ENCODE data around the gene LAMA5. TPM values are rescaled to one million over a fixed set of nuclear protein-coding genes. Genes with fewer than 3 reads are reported as not detected.

LAMA5 gene
- total and polyA plus RNA-seq, 9 donors = 4.7 to 115 (median 42.2) TPM

DNA sequence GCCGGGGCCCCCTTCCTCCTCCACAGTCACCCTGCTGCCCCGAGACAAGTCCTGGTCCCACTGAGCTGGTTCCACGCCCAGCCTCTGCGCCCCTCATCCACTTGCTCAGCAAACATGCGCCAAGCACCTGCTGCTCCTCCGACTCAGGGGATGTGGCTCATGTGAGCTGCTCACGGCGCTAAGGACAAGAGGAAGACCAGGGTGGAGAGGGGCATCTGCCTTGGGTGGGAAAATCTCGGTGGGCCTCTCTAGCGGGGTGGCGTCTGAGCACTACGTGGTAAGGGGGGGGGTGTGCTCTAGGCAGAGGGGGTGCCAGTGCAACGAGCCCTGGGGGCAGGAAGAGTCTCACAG lies 4.5 kb downstream of the LAMA5 start:
- no peak overlapping the region for H3K27ac ChIP-seq
- no peaks in the 10 kb centered on the region for H3K9me3 ChIP-seq
- H3K4me1 ChIP-seq (ENCODE audit: insufficient read depth) = peaks cover under 1% of the 10 kb centered on the region
- no peak overlapping the region for H3K4me3 ChIP-seq
- peaks cover 2% of the 10 kb centered on the region for H3K27me3 ChIP-seq
- intact Hi-C loops (cut with DNase I) = loop anchor here in 1 of 4 donors (10.0 kb wide), 1 partner anchor 58 kb away; the partner anchor contains the start of gene ADRM1
- TF ChIP-seq, protein P1, sequence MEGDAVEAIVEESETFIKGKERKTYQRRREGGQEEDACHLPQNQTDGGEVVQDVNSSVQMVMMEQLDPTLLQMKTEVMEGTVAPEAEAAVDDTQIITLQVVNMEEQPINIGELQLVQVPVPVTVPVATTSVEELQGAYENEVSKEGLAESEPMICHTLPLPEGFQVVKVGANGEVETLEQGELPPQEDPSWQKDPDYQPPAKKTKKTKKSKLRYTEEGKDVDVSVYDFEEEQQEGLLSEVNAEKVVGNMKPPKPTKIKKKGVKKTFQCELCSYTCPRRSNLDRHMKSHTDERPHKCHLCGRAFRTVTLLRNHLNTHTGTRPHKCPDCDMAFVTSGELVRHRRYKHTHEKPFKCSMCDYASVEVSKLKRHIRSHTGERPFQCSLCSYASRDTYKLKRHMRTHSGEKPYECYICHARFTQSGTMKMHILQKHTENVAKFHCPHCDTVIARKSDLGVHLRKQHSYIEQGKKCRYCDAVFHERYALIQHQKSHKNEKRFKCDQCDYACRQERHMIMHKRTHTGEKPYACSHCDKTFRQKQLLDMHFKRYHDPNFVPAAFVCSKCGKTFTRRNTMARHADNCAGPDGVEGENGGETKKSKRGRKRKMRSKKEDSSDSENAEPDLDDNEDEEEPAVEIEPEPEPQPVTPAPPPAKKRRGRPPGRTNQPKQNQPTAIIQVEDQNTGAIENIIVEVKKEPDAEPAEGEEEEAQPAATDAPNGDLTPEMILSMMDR (IDR thresholded peaks at IDR 0.05) = no peak
- TF ChIP-seq POLR2A (IDR thresholded peaks at IDR 0.05) (no peak), EP300 (IDR thresholded peaks at IDR 0.05) (no peak)
- DNase-seq = peak in 1 of 5 donors; percentile 16
- 79 to 87% (median 82%) methylated on average over 13 of the region's 13 CpGs for WGBS, 3 donors
- H3K36me3 ChIP-seq = no peaks in the 10 kb centered on the region

DNA sequence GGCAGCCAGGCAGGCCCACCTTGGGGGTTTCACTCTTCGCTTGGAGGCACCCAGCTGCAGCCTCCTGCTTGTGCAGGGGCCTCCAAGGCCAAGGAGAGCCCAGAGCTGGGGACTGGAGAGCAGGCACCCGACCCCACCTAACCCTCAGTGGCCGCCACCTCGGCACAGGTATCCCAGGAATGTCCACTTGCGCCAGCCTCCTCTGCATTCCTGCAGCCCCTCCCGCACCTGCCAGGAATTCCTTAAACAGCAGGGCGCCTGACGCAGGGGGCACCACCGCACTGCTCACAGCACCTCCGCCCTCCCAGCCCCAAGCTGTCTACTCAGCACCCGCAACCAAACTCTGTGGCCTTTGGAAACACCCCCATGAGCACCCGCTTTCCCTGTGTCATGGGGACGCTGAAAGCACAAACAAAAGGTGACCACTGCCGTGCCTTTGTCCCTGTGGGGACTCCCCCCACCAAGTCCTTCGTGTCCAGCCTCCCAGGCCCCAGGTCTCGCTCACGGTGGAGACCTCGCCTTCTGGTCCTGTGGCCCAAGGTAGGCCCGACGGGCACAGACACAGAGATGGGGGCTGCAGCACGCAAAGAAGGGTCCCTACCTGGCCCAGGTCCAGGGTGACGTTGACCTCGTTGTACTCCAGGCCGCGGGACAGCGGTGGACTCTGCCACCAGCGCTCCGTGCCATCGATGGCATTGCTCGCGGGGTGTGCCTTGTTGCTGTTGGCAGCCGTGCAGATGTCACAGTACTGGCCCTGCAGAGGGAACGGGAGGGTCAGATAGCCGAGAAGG lies 5.1 kb downstream of the LAMA5 start:
- no peaks in the 10 kb centered on the region for H3K36me3 ChIP-seq
- intact Hi-C loops (cut with DNase I) = loop anchor here in 1 of 4 donors (10.0 kb wide), 1 partner anchor 57 kb away; the partner anchor contains the start of gene ADRM1
- H3K27ac ChIP-seq = no peak overlapping the region
- H3K9me3 ChIP-seq = no peaks in the 10 kb centered on the region
- peaks cover 3% of the 10 kb centered on the region for H3K4me1 ChIP-seq (ENCODE audit: insufficient read depth)
- DNase-seq = peak in 4 of 5 donors; percentile 17 to 40 (median 36)
- WGBS, 3 donors = 85 to 87% (median 87%) methylated on average over 32 to 34 of the region's 34 CpGs
- peaks cover 2% of the 10 kb centered on the region for H3K27me3 ChIP-seq
- no peak overlapping the region for H3K4me3 ChIP-seq
- TF ChIP-seq, protein P1 (IDR thresholded peaks at IDR 0.05) = no peak

DNA sequence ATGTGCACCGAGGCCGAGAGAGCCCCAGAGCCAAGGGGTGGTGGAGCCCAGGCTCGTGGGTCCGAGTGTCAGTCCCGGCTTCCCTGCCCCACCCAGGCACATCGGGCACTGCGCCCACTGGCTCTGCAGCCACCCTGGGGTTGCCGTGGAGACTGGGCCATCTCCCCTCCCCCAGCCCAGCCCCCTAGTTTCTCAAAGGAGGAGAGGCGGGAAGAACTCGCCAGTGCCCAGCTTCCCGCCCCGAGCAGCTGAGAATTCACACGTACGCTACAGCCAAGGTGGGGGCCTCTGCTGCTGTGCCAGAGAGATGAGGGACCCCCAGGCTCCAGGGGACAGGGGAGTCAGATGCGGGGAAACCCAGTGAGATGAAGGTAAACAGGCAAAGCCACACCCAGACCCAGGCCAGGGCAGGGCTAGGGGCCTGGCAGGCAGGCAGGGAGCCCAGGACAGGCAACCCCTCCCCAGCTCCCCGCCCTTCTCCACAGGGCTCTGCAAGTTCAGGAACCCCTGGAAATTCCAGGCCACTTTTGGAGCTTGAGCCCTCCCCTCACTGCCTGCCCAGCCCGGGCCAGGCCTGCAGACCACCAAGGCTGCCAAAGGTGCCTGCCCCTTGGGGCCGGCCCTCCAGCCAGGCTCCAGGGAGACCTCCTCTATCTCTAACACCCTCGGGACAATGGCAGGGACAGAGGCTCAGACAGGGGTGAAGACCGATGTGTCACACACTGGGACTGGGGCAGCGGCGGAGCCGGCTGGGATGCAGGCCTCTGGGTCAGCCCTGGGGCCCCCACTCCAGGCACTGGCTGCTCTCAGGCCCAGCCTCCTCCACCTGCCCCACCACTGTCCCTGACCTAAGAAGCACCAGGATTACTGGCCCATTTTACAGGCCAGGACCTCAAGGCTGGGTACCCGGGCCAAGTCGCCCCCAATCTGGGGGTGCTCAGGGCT lies 6.0 kb downstream of the LAMA5 start:
- Histone ChIP-seq H3K4me3 (no peak overlapping the region), H3K27me3 (no peaks in the 10 kb centered on the region), H3K9me3 (no peaks in the 10 kb centered on the region), H3K27ac (no peak overlapping the region), H3K4me1 (ENCODE audit: insufficient read depth) (peaks cover 10% of the 10 kb centered on the region), H3K36me3 (no peaks in the 10 kb centered on the region)
- DNase-seq = peak in 4 of 5 donors; percentile 27 to 45 (median 36)
- 58 to 73% (median 63%) methylated on average over 18 to 25 of the region's 25 CpGs for WGBS, 3 donors
- intact Hi-C loops (cut with DNase I) = loop anchor here in 1 of 4 donors (10.0 kb wide), 1 partner anchor 56 kb away; the partner anchor contains the start of gene ADRM1
- TF ChIP-seq POLR2A (IDR thresholded peaks at IDR 0.05) (no peak), EP300 (IDR thresholded peaks at IDR 0.05) (no peak)
- TF ChIP-seq, protein P1 (IDR thresholded peaks at IDR 0.05) = no peak

DNA sequence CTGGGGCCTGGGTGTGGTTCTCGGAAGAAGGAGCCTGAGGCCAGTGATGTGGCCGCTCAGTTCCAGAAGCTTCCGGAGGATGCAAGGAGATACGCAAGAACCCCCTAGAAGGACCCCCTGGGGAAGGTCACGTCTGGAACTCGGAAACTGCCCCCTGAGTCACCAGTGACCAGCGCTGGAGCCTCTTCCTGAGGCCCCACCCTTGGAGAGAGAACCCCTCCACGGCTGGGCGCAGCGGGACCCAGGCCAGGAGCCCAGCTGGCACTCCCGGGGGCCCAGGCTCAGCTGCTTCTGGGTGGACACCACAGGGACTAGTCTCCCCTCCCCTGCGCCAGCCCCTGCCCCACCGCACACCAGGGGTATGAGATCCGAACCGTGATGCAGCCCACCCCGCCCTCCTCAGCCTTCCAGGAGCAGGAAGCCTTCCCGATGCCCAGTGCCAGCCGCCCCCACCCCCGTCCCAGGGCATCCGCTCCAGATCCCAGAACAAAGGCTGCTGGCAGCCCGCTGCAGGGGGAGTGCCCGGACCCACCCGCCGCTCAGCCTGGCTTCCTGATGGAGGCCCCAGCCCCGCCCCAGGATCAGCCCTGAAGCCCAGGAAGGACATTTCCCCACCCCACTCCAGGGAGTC lies 7.5 kb downstream of the LAMA5 start:
- intact Hi-C loops (cut with DNase I) = loop anchor here in 1 of 4 donors (10.0 kb wide), 1 partner anchor 55 kb away; the partner anchor contains the start of gene ADRM1
- TF ChIP-seq, protein P1 (IDR thresholded peaks at IDR 0.05) = no peak
- TF ChIP-seq EP300 (IDR thresholded peaks at IDR 0.05) = no peak
- Histone ChIP-seq H3K27ac (no peak overlapping the region), H3K4me3 (no peak overlapping the region), H3K36me3 (no peaks in the 10 kb centered on the region), H3K27me3 (no peaks in the 10 kb centered on the region), H3K4me1 (ENCODE audit: insufficient read depth) (peaks cover 17% of the 10 kb centered on the region), H3K9me3 (no peaks in the 10 kb centered on the region)
- DNase-seq = peak in 3 of 5 donors; percentile 24 to 36 (median 36)
- WGBS, 3 donors = 50 to 69% (median 67%) methylated on average over 17 to 25 of the region's 25 CpGs

Measured in ovary (tissue), 9 donors.